Activated CD8-positive, alpha-beta memory T cell treated with anti-CD3 and anti-CD28 coated beads for 48 hours (primary cell): ENCODE measurements around the gene LRPPRC.
"Not testable (repeated sequence)": the region's sequence is repeated elsewhere in the genome, so short reads cannot be mapped to it uniquely, and the experiment has no call there.

Source experiments
- DNase-seq, 3 experiments: peaks; one replicate each; pipeline ENCODE4 v3.0.0-alpha.2; 2020; ENCODE audit warnings: low read depth in 2 of 3, low spot score in 2 of 3

Gene LRPPRC

DNA sequence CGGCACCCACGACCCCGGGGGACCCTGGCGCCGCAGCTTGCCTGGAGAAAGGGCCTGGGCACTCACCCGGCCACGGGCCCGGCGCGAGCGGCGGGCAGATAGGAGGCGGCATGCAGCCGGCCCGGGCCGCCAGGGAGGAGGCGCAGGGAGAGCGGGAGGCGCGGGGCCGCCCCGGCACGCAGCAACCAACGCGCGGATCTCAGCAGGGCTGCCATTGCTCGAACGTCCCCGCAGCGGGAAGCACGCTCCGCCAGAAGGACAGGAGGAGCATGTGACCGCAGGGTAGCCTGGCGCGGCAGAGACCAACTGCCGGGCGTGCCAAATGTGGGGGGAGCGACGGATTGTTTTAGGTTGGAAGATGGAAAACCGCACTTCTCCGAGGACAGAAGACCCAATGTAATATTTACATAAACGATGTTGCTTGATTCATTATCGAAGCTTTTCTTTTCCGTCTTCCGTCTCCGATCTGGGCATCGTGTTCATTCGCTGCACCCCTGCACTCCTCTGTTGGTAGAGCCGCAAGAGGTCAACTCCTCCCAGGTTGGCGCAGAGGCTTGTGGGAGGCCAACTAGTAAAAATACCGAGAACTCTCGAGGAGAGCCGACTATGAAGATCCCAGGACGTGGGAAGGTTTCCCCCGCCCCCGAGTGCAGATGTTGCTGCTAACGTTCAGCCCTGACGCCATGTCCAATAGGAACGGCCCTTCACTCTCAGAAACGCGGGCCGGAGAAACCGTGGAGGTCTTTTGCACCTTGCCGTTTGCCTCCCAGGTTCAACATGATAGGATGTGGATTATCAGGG lies at the start of gene LRPPRC:
LRPPRC (minus strand) TSS at position 257 of the 801 bp plus-strand sequence; CDS start at position 215, 42 bp downstream.
- peak; percentile 57 to 71 (median 71) for DNase-seq

DNA sequence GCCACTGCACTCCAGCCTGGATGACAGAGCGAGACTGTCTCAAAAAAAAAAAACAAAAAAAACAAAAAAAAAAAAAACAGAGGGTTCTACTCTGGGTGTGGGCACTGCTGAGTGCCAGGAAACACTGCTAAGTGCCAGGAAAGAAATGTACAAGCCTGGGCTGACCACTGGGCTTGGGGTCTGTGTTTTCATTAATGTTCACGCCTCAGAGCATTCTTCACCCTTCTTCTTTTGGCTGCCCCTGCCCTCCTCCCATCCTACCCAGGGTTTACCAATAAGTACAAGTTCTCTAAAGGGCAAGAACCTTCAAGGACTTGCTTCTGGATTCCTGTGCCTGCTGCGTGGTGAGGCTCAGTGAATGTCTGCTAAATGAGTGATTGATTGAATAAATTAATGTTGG lies 49.3 kb upstream of the LRPPRC start:
- no peak for DNase-seq

DNA sequence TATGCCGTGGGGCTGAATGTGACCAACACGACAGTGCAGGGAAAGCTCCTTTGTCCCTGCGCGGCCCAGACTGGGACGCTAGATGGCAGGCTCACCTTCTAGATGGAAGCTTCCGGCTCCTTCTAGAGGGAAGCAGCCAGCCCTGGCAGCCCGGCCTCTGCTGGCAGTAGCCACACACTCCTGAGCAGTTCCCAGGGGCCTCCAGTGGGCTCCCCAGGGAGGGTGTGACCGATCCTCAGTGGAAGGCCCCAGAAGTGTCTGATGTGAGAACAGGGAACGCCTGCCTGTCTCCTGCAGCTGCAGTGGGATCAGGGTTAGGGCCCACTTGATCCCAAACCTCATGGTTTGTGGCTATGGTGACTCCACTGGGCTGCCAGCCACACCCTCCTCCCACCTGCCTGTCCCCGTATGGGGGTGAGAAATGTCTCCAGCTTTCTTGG lies 48.5 kb upstream of the LRPPRC start:
- DNase-seq, result peak; percentile 55 to 71 (median 58)

DNA sequence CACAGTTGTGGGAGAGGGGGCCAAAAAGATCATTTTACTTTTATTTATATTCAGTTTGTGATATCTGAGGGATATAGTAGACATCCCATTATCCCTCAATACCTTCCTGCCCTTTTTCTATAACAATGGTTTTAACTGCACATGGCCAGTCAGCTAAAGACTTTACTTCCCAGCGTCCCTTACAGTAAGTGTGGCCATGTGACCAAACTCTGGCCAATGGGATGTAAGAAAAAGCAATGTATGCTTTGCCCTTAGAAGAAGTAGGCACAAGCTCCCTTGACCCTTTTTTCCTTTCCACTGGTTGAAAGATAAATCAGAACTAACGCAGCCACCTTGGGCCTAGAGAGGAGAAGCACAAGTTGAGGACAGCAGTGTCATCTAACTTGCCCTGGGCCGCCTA lies 44.6 kb upstream of the LRPPRC start:
- DNase-seq, result no peak

DNA sequence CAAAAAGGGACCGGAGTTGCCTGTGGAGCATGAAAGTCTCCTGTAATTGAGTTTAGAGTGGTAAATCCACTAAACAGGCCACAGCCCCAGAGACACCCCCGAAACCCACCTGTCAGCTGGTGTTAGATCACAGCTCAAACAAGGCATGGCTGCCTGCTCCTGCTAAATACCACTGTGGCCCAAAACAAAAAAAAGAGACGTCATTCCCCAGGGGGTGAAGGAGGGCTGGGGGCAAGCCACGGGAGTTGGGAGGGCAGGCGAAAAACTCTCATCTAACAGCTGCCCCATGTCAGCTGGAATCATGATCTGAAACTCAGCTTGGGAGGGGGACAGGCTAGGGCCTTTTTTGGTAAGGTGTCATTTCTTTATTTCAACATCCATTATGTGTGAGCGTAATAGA lies 42.5 kb upstream of the LRPPRC start:
- no peak for DNase-seq

DNA sequence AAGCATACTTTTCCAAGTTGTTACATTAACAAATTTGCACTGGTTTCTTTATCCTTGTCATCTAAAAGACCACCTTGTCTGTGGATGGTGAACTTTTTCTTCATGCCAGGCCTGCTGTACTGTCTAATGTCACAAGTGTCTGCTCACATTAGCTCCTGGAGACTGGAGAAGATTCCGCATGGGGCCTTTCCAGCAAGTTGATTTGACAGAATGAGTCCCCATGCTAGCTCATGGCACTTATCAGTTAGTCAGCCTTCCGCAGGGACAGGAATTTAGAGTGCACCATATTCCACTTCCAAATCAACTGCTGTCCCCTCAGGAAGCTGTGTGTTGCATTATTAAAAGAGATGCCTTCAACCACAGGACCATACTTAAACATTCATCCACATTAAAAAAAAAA lies 41.4 kb upstream of the LRPPRC start:
- DNase-seq, result no peak

DNA sequence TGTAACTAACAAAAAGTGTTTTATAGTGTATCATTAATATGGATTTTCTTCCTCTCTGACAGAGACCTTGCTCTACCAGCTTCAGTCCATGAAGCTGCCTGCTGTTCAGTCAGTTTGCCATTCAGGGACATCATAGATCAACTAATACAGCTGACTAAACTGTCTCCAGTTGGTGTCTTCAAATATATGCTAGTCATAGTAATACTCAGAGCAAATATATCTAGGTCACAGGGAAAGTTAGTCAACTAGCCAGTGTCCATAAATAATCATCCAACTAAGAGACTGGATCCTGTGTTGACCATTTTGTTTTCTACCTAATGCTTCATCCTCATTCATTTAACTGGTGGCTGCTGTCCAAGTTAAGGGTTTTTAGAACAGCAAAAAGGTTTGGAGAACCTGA lies 38.2 kb upstream of the LRPPRC start:
- no peak for DNase-seq

DNA sequence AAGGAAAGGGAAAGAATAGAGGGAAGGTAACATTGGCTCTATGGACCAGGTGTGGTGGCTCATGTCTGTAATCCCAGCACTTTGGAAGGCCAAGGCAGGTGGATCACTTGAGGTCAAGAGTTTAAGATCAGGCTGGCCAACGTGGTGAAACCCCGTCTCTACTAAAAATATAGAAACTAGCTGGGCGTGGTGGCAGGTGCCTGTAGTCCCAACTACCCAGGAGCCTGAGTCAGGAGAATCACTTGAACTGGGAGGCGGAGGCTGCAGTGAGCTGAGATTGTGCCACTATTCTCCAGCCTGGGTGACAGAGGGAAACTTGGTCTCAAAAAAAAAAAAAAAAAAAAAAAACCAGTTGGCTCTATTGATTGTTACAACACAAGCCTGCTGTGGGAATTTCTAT lies 31.3 kb upstream of the LRPPRC start:
- DNase-seq, result not testable (repeated sequence)

DNA sequence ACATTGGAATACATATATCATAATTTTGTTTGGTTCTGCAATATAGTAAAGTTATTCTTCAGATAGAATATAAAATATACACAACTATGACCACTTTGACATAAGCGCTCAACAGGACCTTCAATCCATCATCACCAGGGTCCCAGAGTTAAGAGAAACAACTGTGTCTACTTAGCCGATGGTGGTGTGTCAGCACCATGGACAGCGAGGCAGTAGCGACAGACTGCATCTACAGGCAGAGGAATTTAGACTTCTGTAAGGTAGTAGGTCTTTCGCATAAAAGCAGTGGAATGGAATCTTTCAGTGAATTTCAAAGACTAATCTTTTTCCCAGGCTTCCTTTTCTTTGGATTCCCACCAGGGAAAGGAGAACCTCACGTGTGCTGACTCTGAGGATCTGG lies 20.5 kb upstream of the LRPPRC start:
- DNase-seq, result no peak

DNA sequence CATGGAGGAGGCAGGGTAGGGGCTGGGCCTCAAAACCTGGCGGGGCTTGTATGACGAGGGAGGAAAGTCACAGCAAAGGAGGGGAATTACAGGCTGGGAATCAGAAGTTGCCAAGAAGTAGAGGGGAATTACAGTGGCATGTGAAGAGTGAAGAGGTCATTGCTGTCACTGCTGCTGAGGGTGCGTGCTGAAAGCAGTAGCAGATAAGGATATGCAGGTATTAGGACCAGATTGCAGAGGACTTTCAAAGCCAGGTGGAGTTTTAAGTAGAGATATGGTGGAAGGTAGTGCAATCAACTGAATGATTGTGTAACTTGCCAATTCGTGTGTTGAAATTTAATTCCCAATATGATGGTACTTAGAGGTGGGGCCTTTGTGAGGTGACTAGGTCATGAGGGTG lies 19.4 kb upstream of the LRPPRC start:
- no peak for DNase-seq

DNA sequence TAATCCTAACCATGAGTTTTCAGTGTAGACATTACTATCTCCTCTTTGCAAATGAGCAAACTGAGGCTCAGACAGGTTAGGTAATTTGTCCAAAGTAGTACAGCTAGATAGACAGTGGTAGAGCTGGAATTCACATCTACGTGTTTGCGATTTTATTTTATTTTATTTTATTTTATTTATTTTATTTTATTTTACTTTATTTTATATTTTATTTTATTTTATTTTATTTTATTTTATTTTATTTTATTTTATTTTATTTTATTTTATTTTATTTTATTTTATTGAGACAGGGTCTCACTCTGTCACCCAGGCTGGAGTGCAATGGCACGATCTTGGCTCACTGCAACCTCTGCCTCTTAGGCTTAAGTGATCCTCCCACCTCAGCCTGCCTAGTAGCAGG lies 17.4 kb upstream of the LRPPRC start:
- not testable (repeated sequence) for DNase-seq

DNA sequence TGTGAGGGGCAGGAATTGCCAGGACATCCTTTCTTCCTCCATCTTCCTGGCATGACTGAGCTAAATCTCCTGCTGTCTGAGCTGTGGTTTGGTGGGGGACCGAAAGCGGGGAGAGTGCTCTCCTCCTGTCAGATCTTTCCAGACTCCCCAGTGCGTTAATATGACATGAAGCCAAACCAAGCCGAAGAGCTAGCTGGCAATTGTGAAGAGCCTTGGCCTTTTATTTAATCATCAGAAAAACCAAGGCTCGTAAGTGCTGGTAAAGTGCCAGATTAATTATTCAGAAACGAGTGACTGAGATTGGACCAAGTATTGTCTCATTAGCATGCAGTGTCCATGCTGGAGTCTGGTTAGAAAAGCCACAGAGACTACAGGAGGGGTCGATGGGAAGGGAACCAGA lies 14.5 kb upstream of the LRPPRC start:
- DNase-seq, result no peak

DNA sequence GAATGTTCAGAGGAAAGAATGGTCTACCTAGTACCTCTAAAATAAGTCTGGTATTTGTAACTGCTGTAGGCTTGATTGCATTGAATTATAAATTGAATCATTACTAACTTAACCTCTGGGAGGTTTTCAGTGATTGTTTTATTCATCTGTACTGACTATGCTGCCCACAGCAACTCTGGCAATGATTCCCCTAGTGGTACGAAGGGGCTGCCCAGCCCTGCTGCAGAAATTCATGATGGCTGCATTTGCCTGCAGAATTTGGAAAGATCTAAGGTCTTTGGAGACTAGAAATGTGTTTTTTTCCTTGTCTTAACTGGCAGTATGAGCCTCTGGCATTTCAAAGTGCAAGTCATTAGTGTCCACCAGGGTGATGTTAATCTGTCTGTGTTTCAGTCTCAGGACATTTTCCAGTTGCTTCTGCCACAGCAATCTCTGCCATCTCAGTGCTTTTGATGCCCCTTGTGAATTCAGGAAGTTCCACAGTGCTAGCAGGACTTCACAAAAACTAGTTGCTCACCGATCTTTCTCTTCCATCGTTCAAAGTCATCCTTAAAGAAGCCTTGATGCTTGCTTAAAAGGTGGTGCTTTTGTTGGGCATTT lies 13.4 kb upstream of the LRPPRC start:
- DNase-seq, result no peak

DNA sequence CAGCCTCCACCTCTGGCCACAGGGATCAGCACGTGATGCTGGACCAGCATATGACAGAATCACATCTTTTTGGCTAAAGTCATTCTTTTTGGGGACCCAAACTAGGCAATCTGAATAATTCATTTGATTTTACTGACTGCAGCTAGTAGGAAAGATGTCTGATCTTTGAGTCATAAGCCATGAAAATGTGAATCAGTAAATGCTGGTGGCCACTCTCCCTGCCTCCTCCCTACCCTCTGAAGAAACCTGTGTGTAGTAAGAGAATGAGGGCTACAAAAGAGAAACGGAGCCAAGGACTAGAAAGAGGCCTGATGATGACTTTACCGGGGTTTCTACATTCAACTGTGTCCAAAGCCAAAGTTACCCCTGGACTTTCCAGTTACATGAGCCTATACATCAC lies 10.1 kb upstream of the LRPPRC start:
- DNase-seq, result no peak

DNA sequence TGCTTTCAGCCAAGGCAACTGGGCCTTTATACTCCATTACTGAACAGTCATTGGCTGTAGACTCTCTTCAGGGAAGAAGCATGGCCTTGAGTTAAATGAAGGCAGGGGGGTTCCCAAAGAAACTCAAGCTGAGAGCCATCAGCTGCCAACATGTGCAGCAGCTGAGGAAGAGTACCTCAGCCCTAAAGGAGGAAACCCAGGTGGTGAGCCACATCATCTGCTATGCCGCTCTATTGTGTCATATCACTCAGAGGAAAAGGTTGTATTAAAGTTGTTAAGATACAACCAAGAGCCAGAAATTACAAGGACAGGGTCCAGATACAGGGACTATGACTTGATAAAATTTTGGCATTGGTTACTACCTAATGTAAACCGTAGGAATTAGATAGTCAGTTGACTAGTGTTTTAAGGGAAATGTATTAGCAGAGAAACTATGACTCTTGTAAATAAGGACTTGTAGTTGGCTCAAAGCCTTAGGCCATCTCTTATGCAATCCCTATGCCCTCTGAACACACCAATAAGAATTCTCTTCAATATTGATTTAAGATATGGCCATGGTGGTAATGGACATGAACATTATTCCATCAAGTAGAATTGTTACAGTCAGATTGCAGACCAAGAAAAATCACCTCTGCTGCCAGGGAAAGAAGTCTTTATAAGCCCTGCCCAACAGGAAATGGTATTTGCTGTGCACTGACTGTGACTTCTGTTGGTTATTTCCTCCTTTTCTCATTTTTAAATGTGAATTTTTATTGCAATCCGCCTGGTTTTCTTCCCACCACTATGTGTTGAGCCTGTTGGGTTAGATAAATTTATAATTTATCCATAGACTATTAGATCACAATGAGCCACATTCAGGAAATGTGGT lies 9.2 kb upstream of the LRPPRC start:
- DNase-seq, result no peak

DNA sequence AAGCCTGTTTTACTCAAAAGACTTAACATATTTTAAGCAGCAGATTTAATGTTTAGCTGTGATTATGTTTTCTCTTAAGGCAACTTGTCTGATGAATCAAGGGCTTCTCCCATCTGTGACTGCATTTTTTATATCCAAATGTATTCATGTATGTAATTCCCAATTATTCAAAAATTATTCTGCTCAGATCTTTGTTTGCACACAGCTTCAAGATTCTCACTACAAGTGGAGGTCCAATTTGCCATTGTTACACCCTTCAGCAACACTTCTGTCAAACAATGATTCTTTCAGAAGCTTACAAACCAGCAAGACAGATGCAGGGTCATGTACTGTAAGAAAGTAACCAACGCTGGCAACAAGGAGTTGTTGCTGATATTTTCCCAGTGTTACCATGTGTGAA lies 5.9 kb upstream of the LRPPRC start:
- no peak for DNase-seq

DNA sequence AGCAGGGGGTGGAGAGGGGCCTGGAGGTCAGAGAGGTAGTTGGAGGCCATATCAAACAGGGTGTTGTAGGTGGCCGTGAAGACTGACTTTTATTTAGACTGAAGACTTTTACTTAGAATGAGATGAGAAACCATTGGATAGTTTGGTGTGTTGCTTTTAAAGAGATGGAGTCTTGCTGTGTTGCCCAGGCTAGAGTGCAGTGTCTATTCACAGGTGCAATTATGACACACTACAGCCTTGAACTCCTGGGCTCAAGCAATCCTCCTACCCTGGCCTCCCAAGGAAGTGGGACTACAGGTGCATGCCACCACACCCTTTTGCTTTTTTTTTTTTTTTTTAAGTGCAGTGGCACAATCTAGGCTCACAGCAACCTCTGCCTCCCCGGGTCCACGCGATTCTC lies 2.5 kb upstream of the LRPPRC start:
- no peak for DNase-seq

DNA sequence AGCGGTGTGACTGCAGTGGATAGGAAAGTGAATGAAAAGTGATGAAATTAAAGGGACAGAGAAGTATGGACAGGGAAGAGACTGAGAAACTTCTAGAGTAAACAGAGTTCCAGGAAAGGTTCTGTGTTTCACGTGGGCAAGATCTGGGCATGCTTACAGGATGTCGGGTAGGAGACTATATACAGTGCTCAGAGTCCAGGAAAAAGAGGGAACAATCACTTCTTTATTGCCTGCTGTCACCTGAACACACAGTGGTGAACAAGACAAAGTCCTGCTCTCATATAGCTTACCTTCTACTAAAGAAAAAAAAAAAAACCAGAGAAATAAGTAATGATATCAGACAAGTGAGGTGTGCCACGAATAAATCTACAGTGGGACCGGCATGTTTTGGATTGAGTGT lies 2.4 kb downstream of the LRPPRC start:
- no peak for DNase-seq

DNA sequence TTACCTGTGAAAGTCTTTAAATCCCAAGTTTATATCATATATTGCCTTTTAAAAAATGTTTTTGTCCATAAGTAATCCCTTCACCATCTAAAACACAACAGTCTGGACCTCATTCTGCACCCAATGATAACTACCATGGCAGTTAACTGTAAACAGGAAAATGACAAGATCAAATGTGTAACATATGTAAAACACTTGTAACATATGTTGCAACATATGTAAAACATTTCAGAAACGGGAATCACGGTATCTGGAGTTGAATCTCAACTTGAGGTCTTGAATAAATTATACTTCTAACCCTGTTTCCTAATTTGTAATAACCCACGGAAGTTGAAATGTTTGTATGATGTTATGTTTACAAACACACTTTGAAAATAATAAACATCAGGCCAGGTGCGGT lies 6.2 kb downstream of the LRPPRC start:
- DNase-seq, result no peak

DNA sequence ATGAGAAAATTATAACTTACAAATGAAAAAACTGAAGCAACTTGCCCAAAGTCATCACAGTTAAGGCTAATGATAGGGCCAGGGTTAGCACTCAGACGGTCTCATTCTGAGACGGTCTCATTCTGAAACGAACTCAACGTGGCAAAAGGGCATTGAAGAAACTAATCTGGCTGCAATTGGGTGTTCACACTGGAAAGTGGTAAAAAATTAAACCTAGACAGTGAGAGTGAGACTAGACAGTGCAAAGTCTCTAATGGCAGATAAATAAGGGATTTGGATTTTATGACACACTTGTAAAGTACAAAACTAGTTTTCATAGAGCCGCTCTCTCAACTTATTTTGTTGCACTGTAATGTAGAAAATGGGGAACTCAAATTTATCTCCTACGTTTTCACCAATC lies 9.2 kb downstream of the LRPPRC start:
- no peak for DNase-seq

DNA sequence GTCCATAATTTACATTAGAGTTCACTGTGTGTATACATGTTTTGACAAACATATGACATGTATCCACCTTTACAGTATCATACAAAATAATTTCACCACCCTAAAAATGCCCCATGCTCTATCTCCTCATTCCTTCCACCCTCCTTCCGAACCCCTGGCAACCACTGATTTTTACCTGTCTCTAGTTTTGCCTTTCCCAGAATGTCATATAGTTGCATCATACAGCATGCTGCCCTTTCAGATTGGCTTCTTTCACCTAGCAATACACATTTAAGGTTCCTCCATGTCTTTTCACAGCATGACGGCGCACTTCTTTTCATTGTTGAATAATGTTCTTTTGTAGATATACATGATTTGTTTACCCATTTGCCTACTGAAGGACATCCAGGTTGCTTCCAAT lies 10.4 kb downstream of the LRPPRC start:
- no peak for DNase-seq

DNA sequence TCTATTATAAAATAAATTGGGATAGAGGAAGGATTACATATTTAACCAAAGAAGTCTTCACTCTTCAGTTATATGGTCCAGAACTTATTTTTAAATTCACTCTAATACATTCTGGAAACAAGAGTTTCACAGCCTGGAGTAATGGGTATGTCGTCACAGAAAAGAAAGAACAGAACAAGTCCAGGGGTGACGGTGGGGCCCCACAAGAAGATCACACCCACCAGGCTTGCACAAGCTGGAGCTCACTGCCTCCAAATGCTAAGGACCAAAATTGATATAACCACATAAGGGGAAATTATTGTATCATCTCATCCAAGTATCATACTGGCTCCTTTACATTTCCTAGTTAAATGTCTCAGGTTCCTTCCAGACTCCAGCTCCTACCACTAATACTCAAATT lies 11.3 kb downstream of the LRPPRC start:
- DNase-seq, result no peak
